GM23248 (cell line): ENCODE data around the gene PIK3R4.

Source experiments
- EZH2 ChIP-seq: fragments of 200-600 bp; sonication (generic); IDR thresholded peaks from 2 replicates; pipeline ENCODE4 v1.6.1; 2018; ENCODE audit warnings: antibody characterized with exemption, mild to moderate bottlenecking; ENCODE audit not compliant: insufficient read depth, poor library complexity, severe bottlenecking
- EZH2phosphoT487 ChIP-seq: fragments of 200-600 bp; sonication (generic); IDR thresholded peaks from 2 replicates; pipeline ENCODE4 v1.6.1; 2018; ENCODE audit warnings: antibody characterized with exemption, moderate library complexity, mild to moderate bottlenecking, low read depth; ENCODE audit not compliant: insufficient read depth

GRCh38 chr3:130741946-130742610 lies 4.6 kb downstream of the PIK3R4 start:
- TF ChIP-seq EZH2 (no peak), EZH2phosphoT487 (no peak)
